Lung (tissue), 12 donors: ENCODE measurements around the gene SNCG. TPM values are rescaled to one million over a fixed set of nuclear protein-coding genes. Genes with fewer than 3 reads are reported as not detected.

Experiments used
- ATAC-seq: fragments of 200-7000 bp; cut with Tn5 transposase; one replicate; pipeline ENCODE4 v1.9.1; 2020; ENCODE audit warnings: moderate number of reproducible peaks; ENCODE audit not compliant: insufficient read depth, low FRiP score
- DNase-seq, 3 donors: peaks; one replicate each; pipeline ENCODE4 v3.0.0-alpha.2; 2013 to 2017
- H3K27ac ChIP-seq, 2 donors: one replicate each; pipeline ENCODE4 v1.5.1; 2013; ENCODE audit warnings: mild to moderate bottlenecking in 2 of 2, moderate library complexity in 2 of 2, control low read depth in 1 of 2, inconsistent platforms in 1 of 2, low read depth in 1 of 2, low read length in 1 of 2
- H3K27me3 ChIP-seq, 3 donors: one replicate each; pipeline ENCODE4 v1.5.1; 2013; ENCODE audit warnings: low read length in 2 of 3; ENCODE audit not compliant: control insufficient read depth in 3 of 3, insufficient read depth in 3 of 3
- H3K36me3 ChIP-seq, 4 donors: one replicate each; pipeline ENCODE4 v1.5.1; 2013; ENCODE audit warnings: low read length in 4 of 4, mild to moderate bottlenecking in 1 of 4, moderate library complexity in 1 of 4; ENCODE audit not compliant: control insufficient read depth in 4 of 4, insufficient read depth in 4 of 4
- H3K4me1 ChIP-seq, 5 donors: one replicate each; pipeline ENCODE4 v1.5.1; 2013; ENCODE audit warnings: low read length in 5 of 5, mild to moderate bottlenecking in 2 of 5, moderate library complexity in 1 of 5; ENCODE audit not compliant: control insufficient read depth in 5 of 5, insufficient read depth in 5 of 5
- H3K4me3 ChIP-seq: one replicate; pipeline ENCODE4 v1.5.1; 2013; ENCODE audit warnings: mild to moderate bottlenecking, control low read depth, moderate library complexity
- H3K9ac ChIP-seq, 2 donors: one replicate each; pipeline ENCODE4 v1.5.1; 2013; ENCODE audit warnings: low read length in 2 of 2, control low read depth in 1 of 2; ENCODE audit not compliant: insufficient read depth in 1 of 2
- H3K9me3 ChIP-seq, 4 donors: one replicate each; pipeline ENCODE4 v1.5.1; 2013; ENCODE audit warnings: low read length in 3 of 4, mild to moderate bottlenecking in 1 of 4, moderate library complexity in 1 of 4; ENCODE audit not compliant: control insufficient read depth in 4 of 4, insufficient read depth in 3 of 4
- WGBS, 2 donors: extraction: QIAGEN DNeasy Blood & Tissue Kit; methylation state at CpG; one replicate each; pipeline ENCODE4 v1.1.7; 2013; 5-methylcytosine and 5-hydroxymethylcytosine counted together
- polyA plus RNA-seq, 2 donors: library from polyadenylated mRNA; stranded (reverse); fragments of 200-250 nt; gene quantifications; one replicate each; pipeline ENCODE4 v1.2.1, GENCODE V29; 2013
- total RNA-seq, 2 donors: library from RNA; depleted of rRNA in 1 of 2; stranded (reverse); fragments of >200 nt in 1 of 2; gene quantifications; one replicate each; pipeline ENCODE4 v1.2.1, GENCODE V29; 2014 to 2021
- TF ChIP-seq, protein P1 (sequence below): IDR thresholded peaks from 2 replicates; pipeline ENCODE4 v1.5.1; 2012; ENCODE audit warnings: mild to moderate bottlenecking; ENCODE audit errors: control extremely low read depth, extremely low read depth
- donor health status: control.
- donor health status: control.
- donor health status: Bipolar disorder and iron deficiency.
- donor health status: healthy.
- donor health status: DM: yes; HTN: yes; CAD: no.

The SNCG gene
- total and polyA plus RNA-seq, 4 donors, result 2.3 to 32.8 (median 14.3) TPM

DNA sequence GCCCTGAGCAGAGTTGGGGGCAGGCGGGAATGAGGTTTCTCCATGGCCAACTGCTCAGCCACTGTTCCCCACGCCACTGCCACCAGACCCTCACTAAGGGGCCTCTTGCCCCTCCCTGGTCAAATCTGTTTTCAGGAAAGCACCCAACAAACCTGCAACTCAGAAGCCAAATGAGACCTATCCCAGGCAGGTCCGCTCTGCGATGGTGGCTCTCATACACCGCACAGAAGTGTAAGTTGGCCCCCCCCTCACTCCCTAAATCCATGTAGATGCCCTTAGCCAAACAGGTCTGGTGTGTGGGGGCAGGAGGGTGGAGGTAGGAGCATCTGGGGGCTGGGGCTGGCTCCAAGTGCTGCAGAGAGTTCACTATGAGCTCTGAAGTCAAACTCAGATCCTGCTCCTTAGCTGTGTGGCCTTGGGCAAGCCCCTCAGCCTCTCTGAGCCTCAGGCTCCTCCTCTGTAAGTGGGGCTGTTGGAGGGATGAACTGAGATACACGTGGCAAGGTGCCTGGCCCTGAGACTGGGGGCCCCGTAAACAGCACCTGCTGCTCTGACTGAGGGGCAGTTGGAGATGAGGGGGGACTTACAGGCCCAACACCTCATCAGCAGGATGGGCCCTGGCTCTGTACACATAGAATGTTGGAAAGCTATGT lies 2.1 kb upstream of the SNCG start:
- TF ChIP-seq, protein P1, sequence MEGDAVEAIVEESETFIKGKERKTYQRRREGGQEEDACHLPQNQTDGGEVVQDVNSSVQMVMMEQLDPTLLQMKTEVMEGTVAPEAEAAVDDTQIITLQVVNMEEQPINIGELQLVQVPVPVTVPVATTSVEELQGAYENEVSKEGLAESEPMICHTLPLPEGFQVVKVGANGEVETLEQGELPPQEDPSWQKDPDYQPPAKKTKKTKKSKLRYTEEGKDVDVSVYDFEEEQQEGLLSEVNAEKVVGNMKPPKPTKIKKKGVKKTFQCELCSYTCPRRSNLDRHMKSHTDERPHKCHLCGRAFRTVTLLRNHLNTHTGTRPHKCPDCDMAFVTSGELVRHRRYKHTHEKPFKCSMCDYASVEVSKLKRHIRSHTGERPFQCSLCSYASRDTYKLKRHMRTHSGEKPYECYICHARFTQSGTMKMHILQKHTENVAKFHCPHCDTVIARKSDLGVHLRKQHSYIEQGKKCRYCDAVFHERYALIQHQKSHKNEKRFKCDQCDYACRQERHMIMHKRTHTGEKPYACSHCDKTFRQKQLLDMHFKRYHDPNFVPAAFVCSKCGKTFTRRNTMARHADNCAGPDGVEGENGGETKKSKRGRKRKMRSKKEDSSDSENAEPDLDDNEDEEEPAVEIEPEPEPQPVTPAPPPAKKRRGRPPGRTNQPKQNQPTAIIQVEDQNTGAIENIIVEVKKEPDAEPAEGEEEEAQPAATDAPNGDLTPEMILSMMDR, result no peak
- Histone ChIP-seq H3K9ac (no peak overlapping the region), H3K4me3 (peak overlapping the region; percentile 43), H3K36me3 (no peaks in the 10 kb centered on the region), H3K27ac (peak overlapping the region; percentile 84 to 87), H3K4me1 (peaks cover 0 to 52% (median 41%) of the 10 kb centered on the region in 5 donors), H3K27me3 (no peaks in the 10 kb centered on the region), H3K9me3 (peaks cover 0 to 4% (median 0%) of the 10 kb centered on the region in 4 donors)
- ATAC-seq (no peak), DNase-seq (peak in 1 of 3 donors; percentile 5)
- WGBS, 2 donors, result 55 to 57% methylated on average over 7 of the region's 7 CpGs

DNA sequence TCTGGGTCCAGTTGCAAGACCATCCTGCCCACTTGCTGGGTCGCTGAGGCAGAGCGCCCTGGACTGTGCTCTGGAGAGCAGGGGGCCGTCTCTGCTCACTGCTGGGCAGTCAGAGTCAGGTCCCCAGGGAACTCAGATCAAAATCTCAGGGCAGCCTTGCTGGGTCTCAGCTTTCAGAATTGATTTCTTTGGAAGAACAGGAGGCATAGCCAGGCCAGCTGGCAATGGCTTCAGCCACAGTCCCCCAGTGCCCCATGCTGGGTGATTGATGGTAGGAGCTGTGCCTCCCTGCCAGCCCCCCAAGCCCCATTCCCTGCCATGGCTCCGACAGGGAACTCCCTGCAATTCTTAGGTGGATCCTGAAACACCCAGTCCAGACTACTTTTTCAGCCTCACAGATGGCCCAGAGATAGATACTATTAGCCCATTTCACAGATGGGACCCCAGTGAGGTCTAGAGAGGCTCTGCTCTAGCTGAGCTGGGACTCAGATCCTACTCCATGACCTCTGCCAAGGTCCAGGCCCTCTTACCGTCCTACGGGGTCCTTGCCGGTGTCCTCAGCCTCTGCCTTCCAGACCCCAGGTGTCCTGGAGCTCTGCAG lies 1.5 kb upstream of the SNCG start:
- no peaks in the 10 kb centered on the region for H3K36me3 ChIP-seq
- DNase-seq, result no peak
- peaks cover 0 to 2% (median 0%) of the 10 kb centered on the region in 4 donors for H3K9me3 ChIP-seq
- H3K4me3 ChIP-seq, result peak overlapping the region; percentile 43
- no peak for ATAC-seq
- WGBS, 2 donors, result 70 to 88% methylated on average over 7 of the region's 7 CpGs
- TF ChIP-seq, protein P1, result no peak
- H3K9ac ChIP-seq, result no peak overlapping the region
- no peaks in the 10 kb centered on the region for H3K27me3 ChIP-seq
- peaks cover 0 to 52% (median 41%) of the 10 kb centered on the region in 5 donors for H3K4me1 ChIP-seq
- H3K27ac ChIP-seq, result peak overlapping the region; percentile 84 to 87

DNA sequence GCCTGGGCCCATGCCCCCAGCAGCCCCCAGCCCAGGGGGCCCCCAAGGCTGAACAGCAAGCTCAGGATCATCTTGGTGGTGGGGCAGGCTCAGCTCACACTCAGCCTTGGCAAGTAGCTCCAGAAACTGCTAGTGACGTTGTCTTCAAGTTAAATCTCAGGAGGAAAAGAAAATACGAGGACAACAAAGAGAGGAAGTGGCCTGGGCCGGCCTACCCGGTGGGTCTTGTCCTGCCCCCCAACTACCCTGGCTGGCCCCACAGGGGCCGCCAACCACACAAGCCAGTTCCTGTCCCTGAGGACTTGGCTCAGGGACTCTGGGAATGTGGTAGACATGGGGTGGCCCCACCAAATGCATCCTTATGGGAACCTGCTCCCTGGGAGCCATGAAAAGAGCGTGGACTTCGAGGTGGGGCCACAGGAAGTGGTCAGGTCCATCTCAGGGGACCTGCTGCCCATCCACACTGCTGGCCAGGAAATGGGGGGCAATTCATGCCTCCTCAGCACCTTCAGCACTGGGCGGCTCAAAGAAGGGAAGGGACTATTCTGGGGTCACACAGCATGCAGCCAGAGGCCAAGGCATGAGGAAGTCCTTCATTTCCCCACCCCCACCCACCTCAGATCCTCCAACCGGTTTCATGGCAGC lies 806 bp upstream of the SNCG start, which contains the start of gene MMRN2:
MMRN2 (minus strand) TSS at position 145 of the 645 bp plus-strand sequence; CDS start at position 71, 74 bp downstream.
- H3K4me3 ChIP-seq, result peak within 1 kb of the TSS; percentile 43
- peak in 2 of 3 donors; percentile 48 to 69 for DNase-seq
- 30 to 42% methylated on average over 9 of the region's 9 CpGs for WGBS, 2 donors
- H3K27me3 ChIP-seq, result no peaks in the 10 kb centered on the region
- ATAC-seq, result no peak
- no peak within 1 kb of the TSS for H3K9ac ChIP-seq
- H3K4me1 ChIP-seq, result peaks cover 0 to 52% (median 41%) of the 10 kb centered on the region in 5 donors
- H3K9me3 ChIP-seq, result no peaks in the 10 kb centered on the region
- TF ChIP-seq, protein P1, result no peak
- H3K27ac ChIP-seq, result peak within 1 kb of the TSS; percentile 84 to 87
- H3K36me3 ChIP-seq, result no peaks in the 10 kb centered on the region
